OCI-LY7 (cell line): ENCODE measurements around the gene FOXC2. TPM values are rescaled to one million over a fixed set of nuclear protein-coding genes. Genes with fewer than 3 reads are reported as not detected.

ENCODE experiments used
- BruUV-seq: library from RNA; stranded (reverse); fragments of 400-500 nt; replicated peaks from 2 replicates; lab custom pipeline; 2021; lab: Mats Ljungman, UMichigan
- CTCF ChIA-PET: fragments of 300-600 bp; sonication (Branson Sonifier 250); formaldehyde crosslinking; loops from one replicate; lab custom pipeline; 2022; ENCODE audit warnings: antibody characterized with exemption; ENCODE audit not compliant: unreplicated experiment; lab: Charles Lee
- POLR2A ChIA-PET: fragments of 300-600 bp; sonication (Branson Sonifier 250); formaldehyde crosslinking; loops from one replicate; lab custom pipeline; 2022; ENCODE audit warnings: antibody characterized with exemption; lab: Charles Lee
- DNase-seq: peaks from one replicate; pipeline ENCODE4 v3.0.0-alpha.2; 2015; ENCODE audit warnings: low spot score
- H2AFZ ChIP-seq: fragments of 200-600 bp; sonication (generic), shearing (Covaris generic); 2 replicates; pipeline ENCODE4 v1.6.1; 2014; ENCODE audit warnings: mild to moderate bottlenecking, antibody characterized with exemption, low read length, moderate library complexity
- H3K27ac ChIP-seq: fragments of 200-600 bp; sonication (generic); 2 replicates; pipeline ENCODE4 v1.5.1; 2014; ENCODE audit warnings: mixed run types, low read depth, mild to moderate bottlenecking, moderate library complexity, low read length, inconsistent platforms; ENCODE audit not compliant: poor library complexity, severe bottlenecking
- H3K36me3 ChIP-seq: fragments of 200-600 bp; sonication (generic); 2 replicates; pipeline ENCODE4 v1.6.1; 2014; ENCODE audit warnings: mild to moderate bottlenecking, antibody characterized with exemption, low read length, moderate library complexity, mixed read lengths; ENCODE audit not compliant: insufficient read depth
- H3K4me1 ChIP-seq: fragments of 200-600 bp; sonication (generic); 2 replicates; pipeline ENCODE4 v1.5.1; 2014; ENCODE audit warnings: mild to moderate bottlenecking, low read length; ENCODE audit not compliant: insufficient read depth, poor library complexity, severe bottlenecking
- H3K4me2 ChIP-seq: fragments of 200-600 bp; sonication (generic); 2 replicates; pipeline ENCODE4 v1.6.1; 2014; ENCODE audit warnings: mild to moderate bottlenecking, low read length
- H3K4me3 ChIP-seq: fragments of 200-600 bp; sonication (generic); 2 replicates; pipeline ENCODE4 v1.5.1; 2014; ENCODE audit warnings: mild to moderate bottlenecking, low read depth, low read length; ENCODE audit not compliant: poor library complexity, severe bottlenecking
- H3K79me2 ChIP-seq: fragments of 200-600 bp; sonication (generic); 2 replicates; pipeline ENCODE4 v1.6.1; 2016; ENCODE audit warnings: low read depth, mild to moderate bottlenecking, low read length, moderate library complexity, mixed read lengths; ENCODE audit not compliant: insufficient read depth
- H3K9me2 ChIP-seq: fragments of 200-600 bp; sonication (generic); 2 replicates; pipeline ENCODE4 v1.6.1; 2016; ENCODE audit warnings: mild to moderate bottlenecking, low read length, mixed read lengths; ENCODE audit not compliant: insufficient read depth
- H3K9me3 ChIP-seq: fragments of 200-600 bp; sonication (generic); 2 replicates; pipeline ENCODE4 v1.6.1; 2014; ENCODE audit warnings: mild to moderate bottlenecking, mixed run types, low read length, mixed read lengths
- H4K20me1 ChIP-seq: fragments of 200-600 bp; sonication (generic); 2 replicates; pipeline ENCODE4 v1.6.1; 2014; ENCODE audit warnings: mild to moderate bottlenecking, antibody characterized with exemption, low read length, moderate library complexity, mixed read lengths; ENCODE audit not compliant: insufficient read depth
- CTCF ChIP-seq: fragments of 200-600 bp; sonication (generic); conservative IDR thresholded peaks from 2 replicates; pipeline ENCODE4 v1.5.1; 2014; ENCODE audit warnings: mild to moderate bottlenecking, antibody characterized with exemption, low read length, moderate library complexity, mixed read lengths
- EZH2phosphoT487 ChIP-seq: fragments of 200-600 bp; sonication (generic); IDR thresholded peaks from 2 replicates; pipeline ENCODE4 v1.6.1; 2018; ENCODE audit warnings: low read depth, borderline replicate concordance, mild to moderate bottlenecking, mixed run types, antibody characterized with exemption, low read length, moderate library complexity, mixed read lengths
- intact Hi-C: fragments of 100-400 bp; cut with micrococcal nuclease; formaldehyde crosslinking; loops from one replicate; pipeline ENCODE4 v1.10.0; 2022; ENCODE audit not compliant: unreplicated experiment
- total RNA-seq, 2 experiments: library from RNA; depleted of rRNA in 1 of 2; stranded (reverse); fragments of >200 nt in 1 of 2; shearing (Covaris generic) in 1 of 2; gene quantifications; 2 replicates each; pipeline ENCODE4 v1.2.3, GENCODE V29; 2014 to 2022

Gene FOXC2
- total RNA-seq, 2 experiments from 2014 or later = not detected

GRCh38 chr16:86611525-86611855, 44.9 kb downstream of the FOXC2 start:
- Histone ChIP-seq H3K9me3 (no peaks in the 10 kb centered on the region), H2AFZ (no peak overlapping the region), H3K4me2 (no peak overlapping the region), H3K4me3 (no peak overlapping the region), H3K36me3 (no peaks in the 10 kb centered on the region), H3K4me1 (peaks cover 5% of the 10 kb centered on the region), H3K79me2 (no peaks in the 10 kb centered on the region), H3K27ac (no peak overlapping the region), H3K9me2 (no peaks in the 10 kb centered on the region), H4K20me1 (peaks cover 4% of the 10 kb centered on the region; the same call in 1 of the 2 replicates)
- ChIA-PET POLR2A (no interaction called here), CTCF (no interaction called here)
- TF ChIP-seq EZH2phosphoT487 = no peak
- TF ChIP-seq CTCF = no peak
- intact Hi-C loops = no loop called here
- BruUV-seq = no TSS peak
- no peak for DNase-seq

GRCh38 chr16:86611941-86612340, 45.3 kb downstream of the FOXC2 start:
- H3K9me2 ChIP-seq = no peaks in the 10 kb centered on the region
- BruUV-seq = no TSS peak
- H3K27ac ChIP-seq = no peak overlapping the region
- no peaks in the 10 kb centered on the region for H3K36me3 ChIP-seq
- H3K79me2 ChIP-seq = no peaks in the 10 kb centered on the region
- H3K9me3 ChIP-seq = no peaks in the 10 kb centered on the region
- CTCF ChIA-PET = no interaction called here
- no peak for TF ChIP-seq EZH2phosphoT487
- no peak for TF ChIP-seq CTCF
- H3K4me2 ChIP-seq = no peak overlapping the region
- H4K20me1 ChIP-seq = peaks cover 4% of the 10 kb centered on the region; the same call in 1 of the 2 replicates
- DNase-seq = no peak
- intact Hi-C loops = no loop called here
- H3K4me3 ChIP-seq = no peak overlapping the region
- POLR2A ChIA-PET = no interaction called here
- H3K4me1 ChIP-seq = peaks cover 5% of the 10 kb centered on the region
- H2AFZ ChIP-seq = no peak overlapping the region

GRCh38 chr16:86614699-86615098, 48.1 kb downstream of the FOXC2 start:
- POLR2A ChIA-PET = interaction anchor here (1.2 kb wide), 1 partner anchor 9 kb away, joined by 7 read pairs; no protein-coding TSS in a partner anchor
- no peak for DNase-seq
- TF ChIP-seq CTCF = no peak
- no peak for TF ChIP-seq EZH2phosphoT487
- no peak overlapping the region for H2AFZ ChIP-seq
- H3K4me1 ChIP-seq = peaks cover 5% of the 10 kb centered on the region
- H3K4me2 ChIP-seq = no peak overlapping the region
- no peaks in the 10 kb centered on the region for H3K9me2 ChIP-seq
- CTCF ChIA-PET = no interaction called here
- H3K36me3 ChIP-seq = no peaks in the 10 kb centered on the region
- H4K20me1 ChIP-seq = peaks cover 4% of the 10 kb centered on the region; the same call in 1 of the 2 replicates
- intact Hi-C loops = no loop called here
- no peaks in the 10 kb centered on the region for H3K9me3 ChIP-seq
- no peaks in the 10 kb centered on the region for H3K79me2 ChIP-seq
- no TSS peak for BruUV-seq
- no peak overlapping the region for H3K27ac ChIP-seq
- H3K4me3 ChIP-seq = no peak overlapping the region
